GM13976 (cell line): Measurements from ENCODE around the gene RANBP17.

Experiments used
- DNase-seq: peaks from one replicate; pipeline ENCODE4 v3.0.0; 2012; ENCODE audit warnings: low spot score
- CTCF ChIP-seq: IDR thresholded peaks from 2 replicates; pipeline ENCODE4 v1.5.1; 2012; ENCODE audit warnings: borderline replicate concordance, mild to moderate bottlenecking; ENCODE audit not compliant: insufficient read depth; ENCODE audit errors: extremely low read depth, missing control alignments, control extremely low read depth
- in situ Hi-C: fragments of 300-500 bp; cut with MboI; formaldehyde crosslinking; loops from one replicate; pipeline ENCODE4 v1.12.0; 2022; ENCODE audit warnings: low sequenced_read_pairs, mixed read lengths, inconsistent platforms; ENCODE audit not compliant: unreplicated experiment

Gene RANBP17

GRCh38 chr5:171318026-171318425 is 456.2 kb downstream of the RANBP17 start:
- no peak for DNase-seq
- no peak for TF ChIP-seq CTCF
- in situ Hi-C loops: no loop called here

GRCh38 chr5:171321447-171321846 is 459.6 kb downstream of the RANBP17 start:
- in situ Hi-C loops: no loop called here
- no peak for DNase-seq
- TF ChIP-seq CTCF: no peak

- in situ Hi-C loops: no loop called here
- DNase-seq: no peak
- no peak for TF ChIP-seq CTCF
These were observed 460.7 kb downstream of the RANBP17 start for GRCh38 chr5:171322527-171322926.

GRCh38 chr5:171323007-171323406 is 461.2 kb downstream of the RANBP17 start:
- no peak for TF ChIP-seq CTCF
- DNase-seq: no peak
- in situ Hi-C loops: no loop called here

GRCh38 chr5:171323806-171324632 is 462.2 kb downstream of the RANBP17 start:
- DNase-seq: no peak
- in situ Hi-C loops: no loop called here
- TF ChIP-seq CTCF: no peak

- no peak for DNase-seq
- no peak for TF ChIP-seq CTCF
- in situ Hi-C loops: loop anchor here (25.0 kb wide), 1 partner anchor 593 kb away; no protein-coding TSS in a partner anchor
These were observed 468.2 kb downstream of the RANBP17 start for GRCh38 chr5:171330021-171330420.
